GM19463 (cell line): ENCODE data around the gene GLT1D1.
A peak's percentile ranks its signal among the peaks of the same experiment; 100 is the strongest.
"Not testable (repeated sequence)": the region's sequence is repeated elsewhere in the genome, so short reads cannot be mapped to it uniquely, and the experiment has no call there.

ENCODE experiments used
- ATAC-seq: cut with Tn5 transposase; IDR thresholded peaks from one replicate; pipeline ENCODE4 v1.9.1; 2021; ENCODE audit warnings: mild to moderate bottlenecking, moderate library complexity; ENCODE audit not compliant: unreplicated experiment

The GLT1D1 gene

GRCh38 chr12:128820253-128820652 lies 33.0 kb upstream of the GLT1D1 start:
- no peak for ATAC-seq

- peak; percentile 50 for ATAC-seq
Measured at GRCh38 chr12:128820723-128821432, 32.4 kb upstream of the GLT1D1 start.

DNA sequence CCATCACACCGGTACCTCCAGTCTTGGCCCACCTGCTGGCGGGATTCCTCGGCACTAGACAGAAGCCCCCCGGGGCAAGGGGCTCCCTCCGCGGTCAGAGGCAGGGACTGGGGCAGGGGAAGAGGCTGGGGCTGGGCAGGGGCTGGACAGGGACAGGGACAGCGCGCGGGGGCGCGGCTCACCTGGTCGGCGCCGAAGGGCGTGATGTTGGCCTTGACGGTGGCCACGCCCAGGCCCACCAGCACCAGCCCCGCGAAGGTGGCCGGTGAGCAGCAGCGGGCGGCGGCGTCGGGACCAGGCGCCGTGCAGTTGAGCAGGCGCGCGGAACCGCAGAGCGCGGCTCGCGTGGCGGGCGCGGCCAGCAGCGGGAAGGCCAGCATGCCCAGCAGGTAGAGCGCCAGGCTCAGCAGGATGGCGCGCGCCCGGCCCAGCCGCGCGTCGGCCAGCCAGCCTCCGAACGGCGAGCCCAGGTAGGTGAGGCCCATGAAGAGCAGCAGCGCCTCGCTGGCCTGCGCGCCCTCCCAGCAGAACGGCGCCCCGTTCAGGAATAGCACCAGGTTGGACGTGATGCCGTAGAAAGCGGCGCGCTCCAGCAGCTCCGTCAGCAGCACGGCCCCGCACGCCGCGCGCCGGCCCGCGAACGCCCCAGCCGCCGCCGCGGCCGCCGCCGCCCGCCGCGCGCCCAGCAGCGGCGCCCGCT lies 29.9 kb upstream of the GLT1D1 start:
- ATAC-seq: peak; percentile 14

- peak; percentile 77 for ATAC-seq
Measured at GRCh38 chr12:128823916-128824839, 29.1 kb upstream of the GLT1D1 start, which contains the start of gene SLC15A4. Gene SLC15A4 (minus strand): TSS chr12:128823958. CDS start chr12:128823943, 15 bp downstream.

GRCh38 chr12:128825835-128826234 lies 27.4 kb upstream of the GLT1D1 start:
- ATAC-seq: no peak

- no peak for ATAC-seq
Measured at GRCh38 chr12:128827724-128828123, 25.6 kb upstream of the GLT1D1 start.

GRCh38 chr12:128829861-128830504 lies 23.3 kb upstream of the GLT1D1 start:
- peak; percentile 86 for ATAC-seq

- peak; percentile 44 for ATAC-seq
Measured at GRCh38 chr12:128830505-128830893, 22.8 kb upstream of the GLT1D1 start.

DNA sequence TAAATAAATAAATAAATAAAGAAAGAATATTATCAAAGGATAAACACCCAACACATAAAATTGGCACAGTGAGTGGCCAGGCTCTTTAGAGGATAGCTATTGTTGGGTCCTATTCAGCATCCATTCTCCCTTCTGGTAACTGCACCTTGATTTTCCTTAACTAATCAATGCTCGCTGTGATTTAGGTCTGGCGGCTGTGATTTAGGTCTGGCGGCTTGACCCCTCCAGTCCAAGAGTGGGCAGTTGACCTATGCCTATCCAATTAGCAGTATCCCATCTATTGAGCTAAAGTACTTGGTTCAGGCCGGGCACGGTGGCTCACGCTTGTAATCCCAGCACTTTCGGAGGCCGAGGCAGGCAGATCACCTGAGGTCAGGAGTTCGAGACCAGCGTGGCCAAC lies 19.9 kb upstream of the GLT1D1 start:
- ATAC-seq: no peak

GRCh38 chr12:128839885-128840284 lies 13.4 kb upstream of the GLT1D1 start:
- not testable (repeated sequence) for ATAC-seq

- ATAC-seq: peak; percentile 79
Measured at GRCh38 chr12:128840862-128841468, 12.3 kb upstream of the GLT1D1 start.

DNA sequence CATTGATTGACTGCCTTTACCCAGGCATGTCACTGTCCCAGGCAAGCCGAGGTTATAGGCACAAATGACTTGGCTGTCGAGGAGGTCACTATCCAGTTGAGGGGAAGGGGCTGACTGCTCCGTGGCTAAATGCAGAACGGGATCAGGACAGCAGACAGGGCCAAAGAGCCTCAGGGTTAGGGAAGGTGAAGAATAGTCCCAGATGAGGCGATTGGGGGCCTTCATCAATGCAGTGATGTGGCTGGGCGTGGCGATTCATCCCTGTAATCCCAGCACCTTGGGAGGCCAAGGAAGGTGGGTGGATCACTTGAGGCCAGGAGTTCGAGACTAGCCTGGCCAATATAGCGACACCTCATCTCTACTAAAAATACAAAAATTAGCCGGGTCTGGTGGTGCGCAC lies 10.7 kb upstream of the GLT1D1 start:
- ATAC-seq: no peak

DNA sequence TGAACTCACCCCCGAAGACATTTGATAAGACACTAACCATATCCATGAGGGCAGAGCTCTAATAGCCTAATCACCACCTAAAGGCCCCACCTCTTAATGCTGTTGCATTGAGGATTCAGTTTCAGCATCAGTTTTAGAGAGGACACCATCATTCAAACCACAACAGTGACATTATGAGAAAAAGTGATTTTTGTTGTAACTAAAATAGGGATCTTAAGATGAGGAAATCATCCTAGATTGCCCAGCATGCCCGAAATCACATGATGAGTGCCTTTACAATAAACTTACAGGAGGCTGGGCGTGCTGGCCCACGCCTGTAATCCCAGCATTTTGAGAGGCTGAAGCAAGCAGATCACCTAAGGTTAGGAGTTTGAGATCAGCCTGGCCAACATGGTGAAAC lies 9.7 kb upstream of the GLT1D1 start:
- ATAC-seq: no peak

GRCh38 chr12:128844031-128844635 lies 9.1 kb upstream of the GLT1D1 start:
- peak; percentile 54 for ATAC-seq

GRCh38 chr12:128846671-128847070 lies 6.6 kb upstream of the GLT1D1 start:
- not testable (repeated sequence) for ATAC-seq

DNA sequence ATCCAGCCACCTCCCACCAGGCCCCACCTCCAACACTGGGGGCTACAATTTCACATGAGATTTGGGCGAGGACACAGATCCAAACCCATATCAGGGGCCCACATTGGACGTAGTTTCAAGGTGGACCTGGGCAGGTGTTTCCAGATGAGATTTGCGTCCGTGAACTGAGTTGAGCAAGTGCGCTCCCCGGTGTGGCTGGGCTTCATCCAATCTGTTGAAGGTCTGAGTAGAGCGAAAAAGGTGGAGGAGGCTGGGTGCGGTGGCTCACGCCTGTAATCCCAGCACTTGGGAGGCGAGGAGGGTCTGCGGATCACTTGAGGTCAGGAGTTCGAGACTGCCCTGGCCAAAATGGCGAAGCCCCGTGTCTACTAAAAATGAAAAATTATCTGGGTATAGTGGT lies 4.9 kb upstream of the GLT1D1 start:
- no peak for ATAC-seq

DNA sequence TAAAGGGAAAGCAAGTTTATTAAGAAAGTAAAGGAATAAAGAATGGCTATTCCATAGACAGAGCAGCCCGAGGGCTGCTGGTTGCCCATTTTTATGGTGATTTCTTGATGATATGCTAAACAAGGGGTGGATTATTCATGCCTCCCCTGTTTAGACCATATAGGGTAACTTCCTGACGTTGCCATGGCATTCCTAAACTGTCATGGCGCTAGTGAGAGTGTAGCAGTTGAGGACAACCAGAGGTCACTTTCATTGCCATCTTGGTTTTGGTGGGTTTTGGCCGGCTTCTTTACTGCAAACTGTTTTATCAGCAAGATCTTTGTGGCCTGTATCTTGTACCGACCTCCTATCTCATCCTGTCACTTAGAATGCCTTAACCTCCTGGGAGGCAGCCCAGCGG lies 3.5 kb upstream of the GLT1D1 start:
- not testable (repeated sequence) for ATAC-seq

DNA sequence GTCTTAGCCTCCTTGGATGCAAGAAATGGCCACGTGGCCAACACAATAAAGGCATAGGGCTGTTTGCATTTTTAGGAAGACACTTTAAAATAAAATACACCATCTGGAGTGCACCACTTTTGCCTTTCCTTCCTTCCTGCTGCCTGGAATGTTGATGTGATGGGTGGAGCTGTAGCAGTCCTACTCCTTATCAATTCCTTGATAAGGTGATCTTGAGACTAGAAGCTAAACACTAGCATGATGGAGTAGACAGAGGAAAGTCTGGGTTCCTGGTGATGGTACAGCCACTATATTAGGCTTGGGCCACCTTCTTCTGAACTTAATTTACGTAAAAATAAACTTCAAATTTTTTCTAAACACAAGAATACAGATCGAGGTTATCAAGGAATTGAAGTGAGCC lies 2.9 kb upstream of the GLT1D1 start:
- ATAC-seq: no peak

GRCh38 chr12:128851429-128851828 lies 1.8 kb upstream of the GLT1D1 start:
- ATAC-seq: not testable (repeated sequence)
